AG10803 (cell line): Measurements from ENCODE around the gene VAMP8.
"Not testable (repeated sequence)": the region's sequence is repeated elsewhere in the genome, so short reads cannot be mapped to it uniquely, and the experiment has no call there.

Source experiments
- DNase-seq: peaks from one replicate; pipeline ENCODE4 v3.0.0; 2010; ENCODE audit warnings: low read depth
- H3K4me3 ChIP-seq: 2 replicates; pipeline ENCODE4 v1.5.1; 2011; ENCODE audit warnings: mild to moderate bottlenecking, low read length, control low read depth
- TF ChIP-seq, protein P1 (sequence below): conservative IDR thresholded peaks from 2 replicates; pipeline ENCODE4 v1.5.1; 2011; ENCODE audit warnings: mild to moderate bottlenecking, low read length, control low read depth, inconsistent platforms

The VAMP8 gene

DNA sequence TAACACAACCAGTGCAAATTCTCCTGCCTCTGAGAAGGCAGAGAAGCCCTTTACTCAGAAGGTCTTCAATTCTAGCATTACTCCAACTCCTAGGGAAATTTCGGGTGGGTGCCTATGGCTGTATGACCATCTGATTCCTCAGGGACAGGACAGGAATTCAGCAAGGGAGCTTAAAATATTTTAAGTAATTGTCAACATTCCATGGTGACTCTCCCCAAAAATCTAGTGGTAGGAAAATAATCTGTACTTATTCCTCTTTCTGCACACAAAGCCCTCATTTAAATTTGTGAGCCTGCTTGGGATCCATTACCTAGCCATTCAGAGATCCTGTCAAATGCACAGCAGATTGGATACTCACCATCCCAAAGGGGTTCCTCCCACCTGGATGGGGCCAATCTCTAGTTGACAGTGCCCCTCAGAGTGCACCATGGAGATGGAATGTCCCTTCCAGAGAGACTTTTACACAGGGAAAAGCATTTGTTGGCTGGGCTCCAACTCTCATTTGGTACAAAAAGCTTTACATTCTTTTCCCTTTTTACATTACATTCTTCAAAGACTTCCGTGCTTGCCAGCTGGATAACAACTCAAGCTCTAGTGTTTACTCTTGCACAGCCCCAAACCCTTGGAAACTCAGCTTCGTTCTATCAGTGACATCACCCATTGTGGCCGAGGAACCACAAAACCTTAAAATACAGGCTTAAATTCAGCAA, 28.2 kb downstream of the VAMP8 start:
- DNase-seq: peak; percentile 86
- H3K4me3 ChIP-seq: no peak overlapping the region
- TF ChIP-seq, protein P1, sequence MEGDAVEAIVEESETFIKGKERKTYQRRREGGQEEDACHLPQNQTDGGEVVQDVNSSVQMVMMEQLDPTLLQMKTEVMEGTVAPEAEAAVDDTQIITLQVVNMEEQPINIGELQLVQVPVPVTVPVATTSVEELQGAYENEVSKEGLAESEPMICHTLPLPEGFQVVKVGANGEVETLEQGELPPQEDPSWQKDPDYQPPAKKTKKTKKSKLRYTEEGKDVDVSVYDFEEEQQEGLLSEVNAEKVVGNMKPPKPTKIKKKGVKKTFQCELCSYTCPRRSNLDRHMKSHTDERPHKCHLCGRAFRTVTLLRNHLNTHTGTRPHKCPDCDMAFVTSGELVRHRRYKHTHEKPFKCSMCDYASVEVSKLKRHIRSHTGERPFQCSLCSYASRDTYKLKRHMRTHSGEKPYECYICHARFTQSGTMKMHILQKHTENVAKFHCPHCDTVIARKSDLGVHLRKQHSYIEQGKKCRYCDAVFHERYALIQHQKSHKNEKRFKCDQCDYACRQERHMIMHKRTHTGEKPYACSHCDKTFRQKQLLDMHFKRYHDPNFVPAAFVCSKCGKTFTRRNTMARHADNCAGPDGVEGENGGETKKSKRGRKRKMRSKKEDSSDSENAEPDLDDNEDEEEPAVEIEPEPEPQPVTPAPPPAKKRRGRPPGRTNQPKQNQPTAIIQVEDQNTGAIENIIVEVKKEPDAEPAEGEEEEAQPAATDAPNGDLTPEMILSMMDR: no peak

DNA sequence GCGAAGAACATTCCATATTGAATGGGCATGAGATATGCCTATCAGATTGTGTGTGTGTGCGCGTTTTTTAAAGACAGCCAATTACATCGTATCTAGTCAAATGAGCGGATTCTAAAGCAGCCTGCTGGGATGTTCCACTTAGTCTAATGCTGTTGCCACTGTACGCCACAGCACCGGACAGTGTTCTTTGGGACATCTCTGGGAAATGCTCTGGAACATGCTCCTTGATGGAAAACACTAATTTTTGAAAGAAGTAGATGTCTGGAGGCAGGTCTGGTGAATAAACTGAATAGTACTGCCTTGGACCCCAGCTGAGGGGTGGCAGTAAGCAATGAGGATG, 28.7 kb downstream of the VAMP8 start:
- TF ChIP-seq, protein P1: no peak
- DNase-seq: no peak

DNA sequence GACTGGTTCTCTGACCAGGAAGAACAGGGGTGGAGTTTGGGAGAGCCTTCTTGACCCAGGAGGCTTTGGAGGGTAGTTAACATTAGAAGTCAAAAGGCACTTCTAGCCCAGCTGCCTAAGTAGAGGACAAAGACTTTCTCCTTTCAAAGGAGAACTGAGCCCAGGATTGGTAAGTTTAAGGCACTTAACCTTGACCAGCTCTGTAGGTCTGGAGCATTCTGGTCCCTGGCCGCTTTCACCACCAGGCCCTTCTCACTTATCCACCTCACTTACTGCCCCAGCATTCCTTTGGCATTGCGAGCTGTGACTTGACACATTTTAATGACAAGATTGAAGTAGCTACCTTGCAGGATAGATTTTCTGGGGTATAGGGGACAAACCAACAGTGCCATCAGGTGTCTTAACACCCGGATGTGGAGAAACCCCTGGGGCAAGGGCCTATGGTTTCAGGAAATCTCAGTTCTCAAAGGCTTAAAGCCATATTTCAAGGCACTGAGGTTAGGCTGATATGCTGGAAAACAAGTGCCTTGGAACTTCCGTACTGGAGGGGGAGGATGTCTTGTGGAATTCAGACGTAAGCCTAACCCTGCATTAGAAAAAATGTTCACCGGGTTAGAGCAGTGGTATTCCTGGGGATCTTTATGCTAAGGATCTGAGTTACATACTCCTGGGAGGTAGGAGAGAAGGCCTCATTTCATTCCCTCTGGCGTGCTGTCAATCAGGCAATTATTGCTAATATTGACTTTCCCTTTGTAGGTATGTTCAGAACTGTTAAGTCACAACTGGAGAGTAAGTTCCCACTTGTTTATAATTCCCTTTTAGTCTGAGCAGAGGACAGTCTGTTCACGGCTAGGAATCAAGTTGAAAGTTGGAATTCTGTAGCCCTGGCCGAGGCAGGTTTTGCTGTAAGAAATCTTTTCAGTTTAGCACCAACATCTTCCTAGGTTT, 30.2 kb downstream of the VAMP8 start:
- TF ChIP-seq, protein P1: no peak
- H3K4me3 ChIP-seq: no peak overlapping the region
- no peak for DNase-seq

More for the DNA sequence above, 28.7 kb downstream of the VAMP8 start:
- no peak overlapping the region for H3K4me3 ChIP-seq

DNA sequence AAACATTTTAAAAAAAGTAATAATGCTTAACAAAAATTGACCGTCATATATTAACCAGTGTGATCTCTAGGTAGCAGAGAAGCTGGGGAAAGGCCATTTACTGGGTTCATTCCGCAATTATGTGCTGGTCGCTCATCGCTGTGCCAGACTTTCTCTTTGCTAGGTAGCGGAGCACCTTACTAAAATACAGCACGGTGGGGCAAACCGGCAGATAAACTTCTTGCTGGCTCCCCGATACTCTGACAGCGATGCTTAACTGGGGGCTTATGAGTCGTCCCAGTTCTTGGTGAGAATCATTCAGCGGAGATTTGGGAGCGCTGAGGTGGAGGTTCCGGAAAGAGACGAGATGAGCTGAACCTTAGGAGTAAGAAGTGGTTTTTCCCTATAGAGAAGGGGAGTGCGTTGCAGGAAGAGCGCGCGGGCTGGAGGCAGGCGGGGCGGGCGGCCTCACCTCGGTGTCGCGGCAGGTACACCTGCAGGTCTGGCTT, 33.9 kb downstream of the VAMP8 start:
- no peak for DNase-seq
- TF ChIP-seq, protein P1: no peak
- H3K4me3 ChIP-seq: peak overlapping the region; percentile 77

DNA sequence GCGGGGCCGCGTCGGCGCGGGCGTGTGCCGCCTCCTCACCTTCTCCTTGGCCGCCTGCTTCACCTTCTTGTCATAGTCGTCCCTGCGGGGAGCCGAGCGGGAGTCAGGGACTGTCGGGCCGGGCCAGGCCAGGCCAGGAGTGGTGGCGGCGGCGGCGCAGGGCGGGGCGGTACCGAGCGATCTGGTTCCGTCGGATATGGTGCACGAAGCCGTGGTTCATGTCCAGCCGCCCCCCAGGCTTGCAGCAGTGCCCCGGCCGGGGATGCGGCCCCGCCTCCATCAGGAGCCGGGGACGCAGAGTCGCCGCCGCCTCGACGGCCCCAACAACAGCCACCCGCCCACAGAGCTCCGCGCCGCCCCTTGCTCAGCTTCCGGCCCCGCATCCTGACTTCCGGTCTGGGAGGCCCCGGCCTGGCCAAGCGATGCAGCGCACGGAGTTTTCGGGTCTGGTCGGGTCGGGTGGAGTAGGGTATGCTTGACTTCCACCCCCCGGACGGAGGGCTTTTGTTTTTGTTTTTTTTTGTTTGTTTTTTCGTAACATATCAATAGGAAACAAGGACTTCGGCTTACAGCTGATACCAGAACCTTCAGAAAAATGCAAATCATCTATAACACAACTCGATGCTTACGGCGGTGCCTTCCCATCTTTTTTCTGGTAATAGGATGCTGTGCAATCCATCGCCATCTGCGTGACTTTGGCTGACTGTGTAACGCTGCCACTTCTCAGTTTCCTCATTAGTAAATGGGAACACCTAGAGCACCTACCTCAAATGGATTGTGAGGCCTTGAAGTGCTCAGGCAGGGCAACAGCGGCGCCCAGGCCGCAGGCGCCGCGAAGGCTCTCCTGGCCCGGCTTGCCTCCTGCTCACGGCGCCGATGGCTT, 34.6 kb downstream of the VAMP8 start, which contains the start of gene C2orf68:
Gene C2orf68, minus strand, starts transcription at position 362 of the 883 bp plus-strand sequence. Its CDS starts 82 bp downstream, at position 280.
- peak within 1 kb of the TSS; percentile 77 for H3K4me3 ChIP-seq
- DNase-seq: peak; percentile 82
- TF ChIP-seq, protein P1: no peak

DNA sequence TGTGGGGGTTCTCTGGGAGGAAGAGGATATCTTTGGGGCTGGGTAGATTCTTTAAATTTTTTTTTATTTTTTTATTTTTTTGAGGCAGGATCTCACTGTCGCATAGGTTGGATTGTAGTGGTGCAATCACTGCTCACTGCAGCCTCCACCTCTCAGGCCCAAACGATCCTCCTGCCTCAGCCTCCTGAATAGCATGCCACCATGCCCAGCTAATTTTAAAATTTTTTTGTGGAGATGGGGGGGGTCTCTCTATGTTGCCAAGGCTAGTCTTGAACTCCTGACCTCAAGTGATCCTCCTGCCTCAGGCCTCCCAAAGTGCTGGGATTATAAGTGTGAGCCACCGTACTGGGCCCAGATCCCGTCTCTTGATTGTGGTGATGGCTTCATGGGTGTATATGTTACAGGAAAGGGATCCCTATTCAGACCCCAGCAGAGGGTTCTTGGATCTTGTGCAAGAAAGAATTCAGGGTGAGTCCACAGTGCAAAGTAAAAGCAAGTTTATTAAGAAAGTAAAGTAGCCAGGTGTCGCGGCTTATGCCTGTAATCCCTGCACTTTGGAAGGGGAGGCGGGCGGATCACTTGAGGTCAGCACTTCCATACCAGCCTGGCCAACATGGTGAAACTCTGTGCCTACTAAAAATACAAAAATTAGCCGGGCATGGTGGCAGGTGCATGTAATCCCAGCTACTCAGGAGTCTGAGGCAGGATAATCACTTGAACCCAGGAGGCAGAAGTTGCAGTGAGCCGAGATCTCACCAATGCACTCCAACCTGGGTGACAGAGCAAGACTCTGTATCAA, 36.5 kb downstream of the VAMP8 start:
- DNase-seq: no peak

DNA sequence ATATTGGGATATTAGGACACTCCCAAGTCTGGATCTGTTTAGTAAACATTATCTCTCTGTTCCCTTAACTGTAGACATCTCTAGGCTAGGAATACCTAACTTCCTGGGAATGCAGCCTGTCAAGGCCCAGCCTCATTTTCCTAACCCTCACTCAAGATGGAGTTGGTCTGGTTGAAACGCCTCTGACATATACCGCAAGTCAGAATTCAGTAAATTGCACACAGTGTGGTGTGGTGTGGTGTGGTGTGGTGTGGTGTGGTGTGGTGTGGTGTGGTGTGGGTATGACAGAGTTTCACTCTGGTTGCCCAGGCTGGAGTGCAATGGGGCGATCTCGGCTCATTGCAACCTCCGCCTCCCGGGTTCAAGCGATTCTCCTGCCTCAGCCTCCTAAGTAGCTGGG, 37.4 kb downstream of the VAMP8 start:
- not testable (repeated sequence) for H3K4me3 ChIP-seq, DNase-seq

More for the DNA sequence above, 36.5 kb downstream of the VAMP8 start:
- H3K4me3 ChIP-seq: no peak overlapping the region
- TF ChIP-seq, protein P1: no peak
